ENCODE measurements around the gene EML6. TPM values are rescaled to one million over a fixed set of nuclear protein-coding genes. Genes with fewer than 3 reads are reported as not detected.

Gene EML6
- total RNA-seq, 2 experiments from 2014 or later: 1.2 to 1.7 TPM

DNA sequence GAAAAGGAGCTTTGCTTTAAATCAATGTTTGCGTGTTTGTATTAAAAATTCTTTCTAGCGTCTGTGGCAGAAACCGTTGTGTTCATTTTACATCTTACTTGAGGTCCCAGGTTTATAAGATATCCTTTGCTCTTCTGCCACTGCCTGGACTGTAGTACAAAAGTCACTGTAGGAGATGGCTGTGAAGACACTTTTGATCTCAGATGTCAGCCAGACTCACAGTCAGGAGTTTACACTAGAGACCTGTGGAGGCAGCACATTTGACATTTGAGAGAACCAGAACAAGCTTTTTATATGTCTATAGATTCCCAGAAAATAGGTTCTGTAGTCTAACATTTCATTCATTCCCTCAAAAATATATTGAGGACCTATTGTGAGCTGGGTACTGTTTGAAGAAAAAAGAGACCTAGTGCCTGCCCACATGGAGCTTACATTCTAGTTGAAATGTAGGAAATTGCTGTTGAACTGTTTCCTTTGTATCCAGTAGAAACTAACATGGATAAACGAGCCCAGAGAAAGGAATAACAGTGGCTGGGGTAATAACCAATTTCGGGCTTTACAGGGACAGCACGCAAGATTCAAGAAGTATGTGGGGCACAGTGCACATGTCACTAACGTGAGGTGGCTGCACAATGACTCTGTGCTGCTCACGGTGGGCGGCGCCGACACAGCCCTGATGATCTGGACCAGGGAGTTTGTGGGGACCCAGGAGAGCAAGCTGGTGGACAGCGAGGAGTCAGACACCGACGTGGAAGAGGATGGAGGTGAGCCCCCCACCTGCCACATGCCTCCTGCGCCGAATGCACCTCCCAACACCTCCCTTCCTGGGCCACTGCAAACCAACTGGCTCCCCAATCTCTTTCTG is 204.5 kb downstream of the EML6 start:
- DNase-seq (no peak), ATAC-seq (no peak)
- Mint-ChIP-seq H3K9me3 (no peaks in the 10 kb centered on the region), H3K4me3 (no peak overlapping the region), H3K4me1 (ENCODE audit: low read depth) (no peaks in the 10 kb centered on the region), H3K27ac (no peak overlapping the region), H3K36me3 (ENCODE audit: low read depth) (no peaks in the 10 kb centered on the region), H3K27me3 (peaks cover 3% of the 10 kb centered on the region)
- intact Hi-C loops (cut with micrococcal nuclease): no loop called here
- CTCF ChIA-PET: interaction anchor here (0.7 kb wide), 1 partner anchor 110 kb away, joined by 3 read pairs; no protein-coding TSS in a partner anchor
- POLR2A ChIA-PET: interaction anchor here (1.0 kb wide), 1 partner anchor 113 kb away, joined by 3 read pairs; no protein-coding TSS in a partner anchor
- TF ChIP-seq, protein P1, sequence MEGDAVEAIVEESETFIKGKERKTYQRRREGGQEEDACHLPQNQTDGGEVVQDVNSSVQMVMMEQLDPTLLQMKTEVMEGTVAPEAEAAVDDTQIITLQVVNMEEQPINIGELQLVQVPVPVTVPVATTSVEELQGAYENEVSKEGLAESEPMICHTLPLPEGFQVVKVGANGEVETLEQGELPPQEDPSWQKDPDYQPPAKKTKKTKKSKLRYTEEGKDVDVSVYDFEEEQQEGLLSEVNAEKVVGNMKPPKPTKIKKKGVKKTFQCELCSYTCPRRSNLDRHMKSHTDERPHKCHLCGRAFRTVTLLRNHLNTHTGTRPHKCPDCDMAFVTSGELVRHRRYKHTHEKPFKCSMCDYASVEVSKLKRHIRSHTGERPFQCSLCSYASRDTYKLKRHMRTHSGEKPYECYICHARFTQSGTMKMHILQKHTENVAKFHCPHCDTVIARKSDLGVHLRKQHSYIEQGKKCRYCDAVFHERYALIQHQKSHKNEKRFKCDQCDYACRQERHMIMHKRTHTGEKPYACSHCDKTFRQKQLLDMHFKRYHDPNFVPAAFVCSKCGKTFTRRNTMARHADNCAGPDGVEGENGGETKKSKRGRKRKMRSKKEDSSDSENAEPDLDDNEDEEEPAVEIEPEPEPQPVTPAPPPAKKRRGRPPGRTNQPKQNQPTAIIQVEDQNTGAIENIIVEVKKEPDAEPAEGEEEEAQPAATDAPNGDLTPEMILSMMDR (IDR thresholded peaks at IDR 0.05): no peak

DNA sequence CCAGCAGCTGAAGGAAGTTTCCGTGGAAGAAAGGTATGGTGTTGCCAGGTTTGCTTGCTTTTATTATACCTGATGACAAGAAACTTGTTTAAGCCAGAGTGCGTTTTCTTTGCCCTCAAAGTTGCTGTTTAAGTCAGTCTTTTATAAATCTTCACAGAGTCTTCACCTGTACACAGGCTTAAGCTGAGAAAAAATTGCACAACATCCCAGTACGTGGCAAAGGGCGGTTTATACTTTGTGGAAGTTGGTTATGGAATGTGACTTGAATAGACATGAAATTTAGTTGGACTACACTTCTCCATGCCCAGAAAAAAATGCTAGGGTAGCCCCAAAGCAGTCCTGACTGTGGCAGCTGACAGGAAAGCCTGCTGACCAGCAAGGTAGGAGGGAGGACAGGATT is 205.3 kb downstream of the EML6 start:
- Mint-ChIP-seq H3K27ac (no peak overlapping the region), H3K9me3 (no peaks in the 10 kb centered on the region), H3K27me3 (peaks cover 3% of the 10 kb centered on the region), H3K36me3 (ENCODE audit: low read depth) (no peaks in the 10 kb centered on the region), H3K4me3 (no peak overlapping the region), H3K4me1 (ENCODE audit: low read depth) (no peaks in the 10 kb centered on the region)
- CTCF ChIA-PET: no interaction called here
- POLR2A ChIA-PET: interaction anchor here (1.0 kb wide), 1 partner anchor 112 kb away, joined by 3 read pairs; no protein-coding TSS in a partner anchor
- intact Hi-C loops (cut with micrococcal nuclease): no loop called here
- DNase-seq (no peak), ATAC-seq (no peak)
- TF ChIP-seq, protein P1 (IDR thresholded peaks at IDR 0.05): no peak

DNA sequence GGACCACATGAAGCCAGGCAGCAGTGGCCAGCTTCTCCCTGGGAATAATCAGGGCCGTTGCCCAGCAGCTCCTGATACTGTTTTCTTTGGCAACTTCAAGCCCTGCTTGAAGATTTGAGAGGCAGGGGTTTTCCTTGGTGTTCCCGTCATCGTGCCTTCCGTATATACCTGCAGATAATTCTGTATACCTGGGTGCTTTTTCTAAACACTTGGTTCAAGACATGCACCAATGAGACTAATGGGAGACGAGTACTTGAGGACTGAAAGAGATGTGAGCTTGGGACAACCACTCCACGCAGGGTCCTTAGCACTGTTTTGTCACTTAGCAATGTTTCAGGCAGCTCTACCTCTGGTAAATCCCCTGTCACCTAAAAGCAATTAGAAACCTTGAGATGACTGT is 208.0 kb downstream of the EML6 start:
- intact Hi-C loops (cut with micrococcal nuclease): no loop called here
- Mint-ChIP-seq H3K9me3 (no peaks in the 10 kb centered on the region), H3K27me3 (no peaks in the 10 kb centered on the region), H3K27ac (no peak overlapping the region), H3K36me3 (ENCODE audit: low read depth) (no peaks in the 10 kb centered on the region), H3K4me1 (ENCODE audit: low read depth) (no peaks in the 10 kb centered on the region), H3K4me3 (no peak overlapping the region)
- ChIA-PET CTCF (no interaction called here), POLR2A (no interaction called here)
- ATAC-seq (no peak), DNase-seq (no peak)
- TF ChIP-seq, protein P1 (IDR thresholded peaks at IDR 0.05): no peak

DNA sequence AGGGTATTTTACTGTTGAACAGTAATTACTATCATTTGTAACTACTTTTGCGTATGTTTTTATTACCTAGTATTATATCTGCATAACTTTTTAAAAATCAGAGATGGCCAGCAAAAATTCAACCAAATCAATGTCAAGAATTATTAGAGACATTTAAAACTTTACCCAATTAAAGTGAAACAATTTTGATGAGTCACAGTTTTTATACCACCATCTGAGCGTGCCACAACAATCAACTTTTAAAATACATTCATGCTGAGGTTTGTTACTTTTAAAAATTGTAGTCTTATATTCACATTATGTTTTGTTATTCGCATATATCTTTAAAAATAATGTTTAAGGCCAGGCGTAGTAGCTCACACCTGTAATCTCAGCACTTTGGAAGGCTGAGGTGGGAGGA is 211.9 kb downstream of the EML6 start:
- DNase-seq (no peak), ATAC-seq (no peak)
- Mint-ChIP-seq H3K4me1 (ENCODE audit: low read depth) (no peaks in the 10 kb centered on the region), H3K27ac (no peak overlapping the region), H3K4me3 (no peak overlapping the region), H3K27me3 (no peaks in the 10 kb centered on the region), H3K36me3 (ENCODE audit: low read depth) (no peaks in the 10 kb centered on the region), H3K9me3 (peaks cover 6% of the 10 kb centered on the region)
- ChIA-PET POLR2A (no interaction called here), CTCF (no interaction called here)
- intact Hi-C loops (cut with micrococcal nuclease): no loop called here
- TF ChIP-seq, protein P1 (IDR thresholded peaks at IDR 0.05): no peak

DNA sequence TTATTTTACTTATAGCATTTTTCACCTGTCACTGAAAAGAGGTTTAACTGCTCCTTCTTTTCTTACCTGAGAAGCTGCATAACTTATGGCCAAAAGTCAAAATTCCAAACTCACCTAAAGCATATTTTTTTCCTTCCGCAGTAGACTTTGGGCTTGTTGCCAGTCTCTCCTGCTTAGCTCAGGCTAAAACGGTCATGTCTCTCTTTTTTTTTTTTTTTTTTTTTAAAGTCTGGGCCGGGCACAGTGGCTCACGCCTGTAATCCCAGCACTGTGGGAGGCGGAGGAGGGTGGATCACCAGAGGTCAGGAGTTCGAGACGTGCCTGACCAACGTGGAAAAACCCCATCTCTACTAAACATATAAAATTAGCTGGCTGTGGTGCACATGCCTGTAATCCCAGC is 213.3 kb downstream of the EML6 start:
- Mint-ChIP-seq H3K4me1 (ENCODE audit: low read depth) (no peaks in the 10 kb centered on the region), H3K27me3 (no peaks in the 10 kb centered on the region), H3K27ac (no peak overlapping the region), H3K4me3 (no peak overlapping the region), H3K9me3 (peaks cover 6% of the 10 kb centered on the region), H3K36me3 (ENCODE audit: low read depth) (no peaks in the 10 kb centered on the region)
- ChIA-PET POLR2A (no interaction called here), CTCF (no interaction called here)
- DNase-seq (no peak), ATAC-seq (no peak)
- intact Hi-C loops (cut with micrococcal nuclease): no loop called here
- TF ChIP-seq, protein P1 (IDR thresholded peaks at IDR 0.05): no peak

Measured in activated CD8-positive, alpha-beta T cell treated with anti-CD3 and anti-CD28 coated beads for 36 hours (primary cell).